Caco-2 (cell line): ENCODE measurements around the gene RFC4. TPM values are rescaled to one million over a fixed set of nuclear protein-coding genes. Genes with fewer than 3 reads are reported as not detected.

Experiments used
- BruUV-seq: library from RNA; stranded (reverse); fragments of 400-500 nt; replicated peaks from 2 replicates; lab custom pipeline; 2021; lab: Mats Ljungman, UMichigan
- CTCF ChIA-PET: fragments of 300-600 bp; sonication (Branson Sonifier 250); formaldehyde crosslinking; loops from one replicate; lab custom pipeline; 2022; ENCODE audit warnings: antibody characterized with exemption; lab: Charles Lee
- POLR2A ChIA-PET: fragments of 300-600 bp; sonication (Branson Sonifier 250); formaldehyde crosslinking; loops from one replicate; lab custom pipeline; 2022; ENCODE audit warnings: antibody characterized with exemption; lab: Charles Lee
- DNase-seq, 2 experiments: peaks; one replicate each; pipeline versions ENCODE4 v3.0.0 to v3.0.0-alpha.2; 2020 to 2022
- H3K27me3 ChIP-seq: replicated peaks from 2 replicates; pipeline ENCODE4 v1.6.0; 2011; ENCODE audit warnings: low read length; ENCODE audit not compliant: control insufficient read depth, insufficient read depth
- H3K36me3 ChIP-seq: 2 replicates; pipeline ENCODE4 v1.5.1; 2011; ENCODE audit warnings: low read length; ENCODE audit not compliant: control insufficient read depth, insufficient read depth
- H3K4me1 ChIP-seq: fragments of 250-450 bp; sonication (Bioruptor Pico); 2 replicates; pipeline ENCODE4 v1.5.1; 2020; ENCODE audit warnings: mild to moderate bottlenecking
- H3K4me3 ChIP-seq: 2 replicates; pipeline ENCODE4 v1.5.1; 2011; ENCODE audit warnings: low read depth, mild to moderate bottlenecking, control low read depth, low read length
- H3K9me3 ChIP-seq: fragments of 250-450 bp; sonication (Bioruptor Pico); 2 replicates; pipeline ENCODE4 v1.5.1; 2020; ENCODE audit warnings: mild to moderate bottlenecking, moderate library complexity
- H3K27ac Mint-ChIP-seq: one replicate; pipeline ENCODE4 v1.8.0; 2022; ENCODE audit warnings: mixed read lengths; ENCODE audit not compliant: unreplicated experiment
- H3K27me3 Mint-ChIP-seq: one replicate; pipeline ENCODE4 v1.8.0; 2022; ENCODE audit warnings: mixed read lengths; ENCODE audit not compliant: insufficient read depth, unreplicated experiment
- H3K36me3 Mint-ChIP-seq: one replicate; pipeline ENCODE4 v1.8.0; 2022; ENCODE audit warnings: mild to moderate bottlenecking, mixed read lengths; ENCODE audit not compliant: insufficient read depth, unreplicated experiment
- H3K4me1 Mint-ChIP-seq: one replicate; pipeline ENCODE4 v1.8.0; 2022; ENCODE audit warnings: low read depth, mixed read lengths; ENCODE audit not compliant: unreplicated experiment
- H3K4me3 Mint-ChIP-seq: one replicate; pipeline ENCODE4 v1.8.0; 2022; ENCODE audit warnings: mild to moderate bottlenecking, moderate library complexity, mixed read lengths; ENCODE audit not compliant: unreplicated experiment
- H3K9me3 Mint-ChIP-seq: one replicate; pipeline ENCODE4 v1.8.0; 2022; ENCODE audit warnings: mixed read lengths; ENCODE audit not compliant: unreplicated experiment
- intact Hi-C: fragments of 100-400 bp; cut with micrococcal nuclease; formaldehyde crosslinking; loops from one replicate; pipeline ENCODE4 v1.10.0; 2022; ENCODE audit not compliant: unreplicated experiment
- total RNA-seq: library from RNA; stranded (reverse); gene quantifications from 2 replicates; pipeline ENCODE4 v1.2.3, GENCODE V29; 2022
- TF ChIP-seq, protein P1 (sequence below), 2 experiments: fragments of 200-600 bp in 1 of 2; IDR thresholded peaks; 1 replicate in 1 of 2; 2 replicates in 1 of 2; pipeline versions ENCODE4 v1.5.1 to v1.8.0; 2011 to 2022; ENCODE audit warnings: antibody characterized with exemption in 1 of 2, control low read depth in 1 of 2, inconsistent platforms in 1 of 2, low read depth in 1 of 2, low read length in 1 of 2, mild to moderate bottlenecking in 1 of 2, moderate library complexity in 1 of 2; ENCODE audit not compliant: insufficient read depth in 1 of 2, severe bottlenecking in 1 of 2, unreplicated experiment in 1 of 2

The RFC4 gene
- total RNA-seq, 1 experiment from 2014 or later, result 62.2 TPM

GRCh38 chr3:186849374-186849975, 43.2 kb upstream of the RFC4 start:
- Mint-ChIP-seq H3K27me3 (no peaks in the 10 kb centered on the region), H3K27ac (no peak overlapping the region), H3K4me3 (no peak overlapping the region), H3K4me1 (peaks cover 6% of the 10 kb centered on the region), H3K36me3 (no peaks in the 10 kb centered on the region), H3K9me3 (no peaks in the 10 kb centered on the region)
- Histone ChIP-seq H3K9me3 (no peaks in the 10 kb centered on the region), H3K36me3 (no peaks in the 10 kb centered on the region), H3K4me1 (no peaks in the 10 kb centered on the region), H3K27me3 (no peaks in the 10 kb centered on the region), H3K4me3 (no peak overlapping the region)
- intact Hi-C loops, result loop anchor here (1.0 to 2.0 kb wide), 5 partner anchors 81 to 316 kb away; partner anchors contain the start of gene ST6GAL1
- ChIA-PET CTCF (interaction anchor here (0.6 to 2.4 kb wide), 22 partner anchors 22 to 829 kb away, joined by 3 to 37 read pairs (median 4); partner anchors contain the start of gene RPL39L), POLR2A (interaction anchor here (0.7 to 0.8 kb wide), 2 partner anchors 73 to 315 kb away, joined by 3 to 5 read pairs; no protein-coding TSS in a partner anchor)
- DNase-seq, result peak in 1 of 2 experiments; percentile 53
- no TSS peak for BruUV-seq
- TF ChIP-seq, protein P1, sequence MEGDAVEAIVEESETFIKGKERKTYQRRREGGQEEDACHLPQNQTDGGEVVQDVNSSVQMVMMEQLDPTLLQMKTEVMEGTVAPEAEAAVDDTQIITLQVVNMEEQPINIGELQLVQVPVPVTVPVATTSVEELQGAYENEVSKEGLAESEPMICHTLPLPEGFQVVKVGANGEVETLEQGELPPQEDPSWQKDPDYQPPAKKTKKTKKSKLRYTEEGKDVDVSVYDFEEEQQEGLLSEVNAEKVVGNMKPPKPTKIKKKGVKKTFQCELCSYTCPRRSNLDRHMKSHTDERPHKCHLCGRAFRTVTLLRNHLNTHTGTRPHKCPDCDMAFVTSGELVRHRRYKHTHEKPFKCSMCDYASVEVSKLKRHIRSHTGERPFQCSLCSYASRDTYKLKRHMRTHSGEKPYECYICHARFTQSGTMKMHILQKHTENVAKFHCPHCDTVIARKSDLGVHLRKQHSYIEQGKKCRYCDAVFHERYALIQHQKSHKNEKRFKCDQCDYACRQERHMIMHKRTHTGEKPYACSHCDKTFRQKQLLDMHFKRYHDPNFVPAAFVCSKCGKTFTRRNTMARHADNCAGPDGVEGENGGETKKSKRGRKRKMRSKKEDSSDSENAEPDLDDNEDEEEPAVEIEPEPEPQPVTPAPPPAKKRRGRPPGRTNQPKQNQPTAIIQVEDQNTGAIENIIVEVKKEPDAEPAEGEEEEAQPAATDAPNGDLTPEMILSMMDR (IDR thresholded peaks at IDR 0.05; ENCODE audit: insufficient read depth in 1 of 2, low read depth in 1 of 2, low read length in 1 of 2, severe bottlenecking in 1 of 2, unreplicated experiment in 1 of 2), result peak; percentile 41 to 48

GRCh38 chr3:186847437-186847836, 41.2 kb upstream of the RFC4 start:
- H3K4me1 ChIP-seq, result peaks cover 10% of the 10 kb centered on the region
- ChIA-PET POLR2A (no interaction called here), CTCF (interaction anchor here (0.7 to 1.8 kb wide), 2 partner anchors 318 to 320 kb away, joined by 4 read pairs; no protein-coding TSS in a partner anchor)
- no peak for DNase-seq
- H3K27ac Mint-ChIP-seq, result no peak overlapping the region
- BruUV-seq, result no TSS peak
- H3K9me3 ChIP-seq, result no peaks in the 10 kb centered on the region
- no peaks in the 10 kb centered on the region for H3K36me3 Mint-ChIP-seq
- H3K27me3 ChIP-seq, result no peaks in the 10 kb centered on the region
- H3K36me3 ChIP-seq, result no peaks in the 10 kb centered on the region
- H3K4me1 Mint-ChIP-seq, result peaks cover 17% of the 10 kb centered on the region
- no peak overlapping the region for H3K4me3 Mint-ChIP-seq
- H3K27me3 Mint-ChIP-seq, result no peaks in the 10 kb centered on the region
- H3K9me3 Mint-ChIP-seq, result no peaks in the 10 kb centered on the region
- TF ChIP-seq, protein P1 (IDR thresholded peaks at IDR 0.05; ENCODE audit: insufficient read depth in 1 of 2, low read depth in 1 of 2, low read length in 1 of 2, severe bottlenecking in 1 of 2, unreplicated experiment in 1 of 2), result no peak
- intact Hi-C loops, result no loop called here
- H3K4me3 ChIP-seq, result no peak overlapping the region

GRCh38 chr3:186845756-186846155, 39.5 kb upstream of the RFC4 start:
- no peak overlapping the region for H3K4me3 Mint-ChIP-seq
- Histone ChIP-seq H3K4me1 (peaks cover 22% of the 10 kb centered on the region), H3K36me3 (no peaks in the 10 kb centered on the region), H3K4me3 (no peak overlapping the region), H3K9me3 (no peaks in the 10 kb centered on the region), H3K27me3 (no peaks in the 10 kb centered on the region)
- no peak for DNase-seq
- ChIA-PET POLR2A (no interaction called here), CTCF (interaction anchor here (1.2 kb wide), 1 partner anchor 86 kb away, joined by 3 read pairs; no protein-coding TSS in a partner anchor)
- no peaks in the 10 kb centered on the region for H3K9me3 Mint-ChIP-seq
- no TSS peak for BruUV-seq
- TF ChIP-seq, protein P1 (IDR thresholded peaks at IDR 0.05; ENCODE audit: insufficient read depth in 1 of 2, low read depth in 1 of 2, low read length in 1 of 2, severe bottlenecking in 1 of 2, unreplicated experiment in 1 of 2), result no peak
- intact Hi-C loops, result no loop called here
- no peak overlapping the region for H3K27ac Mint-ChIP-seq
- no peaks in the 10 kb centered on the region for H3K36me3 Mint-ChIP-seq
- H3K27me3 Mint-ChIP-seq, result no peaks in the 10 kb centered on the region
- peaks cover 29% of the 10 kb centered on the region for H3K4me1 Mint-ChIP-seq
